ENCODE measurements around the gene RASSF8. TPM values are rescaled to one million over a fixed set of nuclear protein-coding genes. Genes with fewer than 3 reads are reported as not detected.

The RASSF8 gene
- total and polyA plus RNA-seq, 2 donors (not counting 3 experiments of a cell fraction or from before 2014, with no cell fraction given), result 11.1 to 59.3 TPM

DNA sequence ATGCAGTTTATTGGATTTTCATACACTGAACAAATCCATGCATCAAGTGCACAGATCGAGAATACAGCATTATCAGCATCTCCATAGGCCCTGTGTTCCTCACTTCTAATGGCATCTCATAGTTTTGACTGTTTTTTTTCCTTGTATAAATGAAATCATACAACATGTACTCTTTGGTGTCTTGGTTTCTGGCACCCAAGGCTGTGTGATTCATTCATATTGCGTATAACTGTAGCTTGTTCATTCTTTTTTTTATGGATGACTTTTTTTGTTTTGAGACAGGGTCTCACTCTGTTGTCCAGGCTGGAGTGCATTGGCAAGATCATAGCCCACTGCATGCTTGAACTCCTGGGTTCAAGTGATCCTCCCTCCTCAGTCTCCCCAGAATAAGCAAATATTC lies 14.3 kb downstream of the RASSF8 start:
- ChIA-PET CTCF (interaction anchor here (3.5 to 6.9 kb wide), 2 partner anchors 13 kb away, joined by 15 to 36 read pairs; partner anchors contain the start of gene RASSF8), POLR2A (no interaction called here)
- dilution Hi-C loops (cut with MboI; ENCODE audit: extremely low pct_ligation_motif_present, low sequenced_read_pairs), result no loop called here
- H3K9ac ChIP-seq (replicated peaks; ENCODE audit: extremely low read depth, insufficient read depth, low read length), result no peak overlapping the region
- BruUV-seq (replicated peaks), result no TSS peak
- FAIRE-seq (no peak), DNase-seq (ENCODE audit: low read depth, low spot score) (no peak)
- H3K27ac ChIP-seq (ENCODE audit: insufficient read depth, low read depth, low read length), result no peak overlapping the region
- peaks cover 34% of the 10 kb centered on the region for H3K4me1 ChIP-seq (ENCODE audit: control insufficient read depth, extremely low read depth, insufficient read depth, low read length)
- H3K4me2 ChIP-seq (ENCODE audit: insufficient read depth, low read length), result no peak overlapping the region
- H3K9me1 ChIP-seq (replicated peaks; ENCODE audit: control insufficient read depth, extremely low read depth, insufficient read depth, low read length), result no peaks in the 10 kb centered on the region
- intact Hi-C loops (cut with micrococcal nuclease), result no loop called here
- H3K9me3 ChIP-seq (replicated peaks; ENCODE audit: control insufficient read depth, insufficient read depth, low read length), result no peaks in the 10 kb centered on the region
- H2AFZ ChIP-seq (ENCODE audit: low read depth, low read length), result no peak overlapping the region
- TF ChIP-seq JUN (IDR thresholded peaks at IDR 0.05; ENCODE audit: borderline replicate concordance, insufficient read depth, insufficient read length, low read depth) (no peak), POLR2A (IDR thresholded peaks at IDR 0.05; ENCODE audit: low read depth, low read length) (no peak)
- no peak overlapping the region for H3K4me3 ChIP-seq (replicated peaks in 1 of 3; ENCODE audit: insufficient read depth in 1 of 3, low read depth in 1 of 3, low read length in 3 of 3)
- peaks cover 93% of the 10 kb centered on the region for H3K79me2 ChIP-seq (ENCODE audit: control insufficient read depth, insufficient read depth, low read length)
- H3K27me3 ChIP-seq (ENCODE audit: control insufficient read depth in 2 of 2, insufficient read depth in 2 of 2, low read length in 2 of 2), result no peaks in the 10 kb centered on the region
- H4K20me1 ChIP-seq (replicated peaks; ENCODE audit: control insufficient read depth, extremely low read depth, insufficient read depth, low read length), result no peaks in the 10 kb centered on the region
- no peaks in the 10 kb centered on the region for H3K36me3 ChIP-seq (ENCODE audit: control insufficient read depth in 2 of 2, extremely low read depth in 1 of 2, insufficient read depth in 2 of 2, low read length in 2 of 2)

DNA sequence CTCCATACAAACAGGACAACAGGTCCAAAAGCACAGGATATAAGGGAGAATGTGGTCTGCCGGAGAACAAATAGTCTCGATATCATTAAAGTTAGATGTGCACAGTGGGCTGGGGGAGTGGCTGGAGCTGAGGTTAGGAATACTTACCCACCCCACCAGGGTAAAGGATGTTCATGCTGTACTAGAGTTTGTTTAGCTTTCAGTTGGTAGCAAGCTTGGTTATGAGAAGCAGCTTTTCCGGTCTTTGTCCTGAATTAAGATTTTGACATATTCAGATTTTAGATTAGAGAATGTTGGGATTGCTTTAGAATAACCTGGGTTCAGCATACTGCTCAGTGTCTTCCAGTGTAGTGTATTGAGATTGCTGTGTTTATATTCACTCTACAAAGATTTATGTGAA lies 16.7 kb downstream of the RASSF8 start:
- H3K27me3 ChIP-seq (ENCODE audit: control insufficient read depth in 2 of 2, insufficient read depth in 2 of 2, low read length in 2 of 2), result no peaks in the 10 kb centered on the region
- H2AFZ ChIP-seq (ENCODE audit: low read depth, low read length), result no peak overlapping the region
- peaks cover 18% of the 10 kb centered on the region for H3K4me1 ChIP-seq (ENCODE audit: control insufficient read depth, extremely low read depth, insufficient read depth, low read length)
- no peaks in the 10 kb centered on the region for H3K9me1 ChIP-seq (replicated peaks; ENCODE audit: control insufficient read depth, extremely low read depth, insufficient read depth, low read length)
- H3K79me2 ChIP-seq (ENCODE audit: control insufficient read depth, insufficient read depth, low read length), result peaks cover 96% of the 10 kb centered on the region
- H3K9me3 ChIP-seq (replicated peaks; ENCODE audit: control insufficient read depth, insufficient read depth, low read length), result no peaks in the 10 kb centered on the region
- FAIRE-seq, result no peak
- no TSS peak for BruUV-seq (replicated peaks)
- no peak overlapping the region for H3K4me2 ChIP-seq (ENCODE audit: insufficient read depth, low read length)
- TF ChIP-seq EZH2 (IDR thresholded peaks at IDR 0.05; ENCODE audit: borderline replicate concordance, low read depth, low read length, severe bottlenecking), result no peak
- TF ChIP-seq, protein P1, sequence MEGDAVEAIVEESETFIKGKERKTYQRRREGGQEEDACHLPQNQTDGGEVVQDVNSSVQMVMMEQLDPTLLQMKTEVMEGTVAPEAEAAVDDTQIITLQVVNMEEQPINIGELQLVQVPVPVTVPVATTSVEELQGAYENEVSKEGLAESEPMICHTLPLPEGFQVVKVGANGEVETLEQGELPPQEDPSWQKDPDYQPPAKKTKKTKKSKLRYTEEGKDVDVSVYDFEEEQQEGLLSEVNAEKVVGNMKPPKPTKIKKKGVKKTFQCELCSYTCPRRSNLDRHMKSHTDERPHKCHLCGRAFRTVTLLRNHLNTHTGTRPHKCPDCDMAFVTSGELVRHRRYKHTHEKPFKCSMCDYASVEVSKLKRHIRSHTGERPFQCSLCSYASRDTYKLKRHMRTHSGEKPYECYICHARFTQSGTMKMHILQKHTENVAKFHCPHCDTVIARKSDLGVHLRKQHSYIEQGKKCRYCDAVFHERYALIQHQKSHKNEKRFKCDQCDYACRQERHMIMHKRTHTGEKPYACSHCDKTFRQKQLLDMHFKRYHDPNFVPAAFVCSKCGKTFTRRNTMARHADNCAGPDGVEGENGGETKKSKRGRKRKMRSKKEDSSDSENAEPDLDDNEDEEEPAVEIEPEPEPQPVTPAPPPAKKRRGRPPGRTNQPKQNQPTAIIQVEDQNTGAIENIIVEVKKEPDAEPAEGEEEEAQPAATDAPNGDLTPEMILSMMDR (IDR thresholded peaks at IDR 0.05; ENCODE audit: extremely low read depth in 1 of 2, insufficient read depth in 1 of 2, low read depth in 1 of 2, low read length in 2 of 2), result no peak
- TF ChIP-seq MYC (IDR thresholded peaks at IDR 0.05; ENCODE audit: low read depth, low read length), result no peak
- no peak for TF ChIP-seq GATA2 (IDR thresholded peaks at IDR 0.05; ENCODE audit: insufficient read depth, insufficient read length, low read depth, low read length)
- TF ChIP-seq, protein P2, sequence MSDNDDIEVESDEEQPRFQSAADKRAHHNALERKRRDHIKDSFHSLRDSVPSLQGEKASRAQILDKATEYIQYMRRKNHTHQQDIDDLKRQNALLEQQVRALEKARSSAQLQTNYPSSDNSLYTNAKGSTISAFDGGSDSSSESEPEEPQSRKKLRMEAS (IDR thresholded peaks at IDR 0.05; ENCODE audit: insufficient read depth, insufficient read length), result no peak
- TF ChIP-seq POLR2A (IDR thresholded peaks at IDR 0.05; ENCODE audit: low read depth, low read length), result no peak
- no peak for TF ChIP-seq JUN (IDR thresholded peaks at IDR 0.05; ENCODE audit: borderline replicate concordance, insufficient read depth, insufficient read length, low read depth)
- TF ChIP-seq POLR2AphosphoS5 (IDR thresholded peaks at IDR 0.05; ENCODE audit: insufficient read depth, low read depth, low read length), result no peak
- no peak for TF ChIP-seq FOS (IDR thresholded peaks at IDR 0.05; ENCODE audit: borderline replicate concordance, insufficient read depth, low read length)
- H4K20me1 ChIP-seq (replicated peaks; ENCODE audit: control insufficient read depth, extremely low read depth, insufficient read depth, low read length), result no peaks in the 10 kb centered on the region
- no peak for DNase-seq (ENCODE audit: low read depth, low spot score)
- no peak overlapping the region for H3K4me3 ChIP-seq (replicated peaks in 1 of 3; ENCODE audit: insufficient read depth in 1 of 3, low read depth in 1 of 3, low read length in 3 of 3)
- no peak overlapping the region for H3K9ac ChIP-seq (replicated peaks; ENCODE audit: extremely low read depth, insufficient read depth, low read length)
- dilution Hi-C loops (cut with MboI; ENCODE audit: extremely low pct_ligation_motif_present, low sequenced_read_pairs) (no loop called here), intact Hi-C loops (cut with micrococcal nuclease) (no loop called here)
- ChIA-PET CTCF (interaction anchor here (1.4 to 6.9 kb wide), 4 partner anchors 11 to 41 kb away, joined by 4 to 36 read pairs (median 10); partner anchors contain the start of gene RASSF8), POLR2A (no interaction called here)
- no peaks in the 10 kb centered on the region for H3K36me3 ChIP-seq (ENCODE audit: control insufficient read depth in 2 of 2, extremely low read depth in 1 of 2, insufficient read depth in 2 of 2, low read length in 2 of 2)
- no peak overlapping the region for H3K27ac ChIP-seq (ENCODE audit: insufficient read depth, low read depth, low read length)

Measured in endothelial cell of umbilical vein (primary cell).